ENCODE results near the gene OR10K2. TPM values are rescaled to one million over a fixed set of nuclear protein-coding genes. Genes with fewer than 3 reads are reported as not detected.
"Not testable (repeated sequence)": the region's sequence is repeated elsewhere in the genome, so short reads cannot be mapped to it uniquely, and the experiment has no call there.

OR10K2 gene
- total and polyA plus RNA-seq, 2 experiments from 2014 or later: not detected

DNA sequence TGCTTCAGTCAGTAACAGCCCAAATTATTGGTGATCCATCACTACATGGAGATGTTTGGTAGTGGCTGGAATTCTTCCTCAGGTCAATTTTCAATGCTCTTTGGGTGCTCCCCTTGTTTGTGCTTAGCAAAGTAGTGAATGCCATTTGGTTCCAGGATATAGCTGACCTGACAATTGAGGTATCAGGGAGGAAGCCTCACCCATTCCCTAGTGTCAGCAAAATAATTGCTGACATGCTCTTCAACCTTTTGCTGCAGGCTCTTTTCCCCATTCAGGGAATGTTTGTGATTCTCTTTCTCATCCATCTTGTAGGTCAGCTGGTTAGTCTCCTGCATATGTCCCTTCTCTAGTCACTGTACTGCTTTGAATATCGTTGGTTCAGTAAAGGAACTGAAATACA, 28.5 kb upstream of the OR10K2 start:
- TF ChIP-seq, protein P1, sequence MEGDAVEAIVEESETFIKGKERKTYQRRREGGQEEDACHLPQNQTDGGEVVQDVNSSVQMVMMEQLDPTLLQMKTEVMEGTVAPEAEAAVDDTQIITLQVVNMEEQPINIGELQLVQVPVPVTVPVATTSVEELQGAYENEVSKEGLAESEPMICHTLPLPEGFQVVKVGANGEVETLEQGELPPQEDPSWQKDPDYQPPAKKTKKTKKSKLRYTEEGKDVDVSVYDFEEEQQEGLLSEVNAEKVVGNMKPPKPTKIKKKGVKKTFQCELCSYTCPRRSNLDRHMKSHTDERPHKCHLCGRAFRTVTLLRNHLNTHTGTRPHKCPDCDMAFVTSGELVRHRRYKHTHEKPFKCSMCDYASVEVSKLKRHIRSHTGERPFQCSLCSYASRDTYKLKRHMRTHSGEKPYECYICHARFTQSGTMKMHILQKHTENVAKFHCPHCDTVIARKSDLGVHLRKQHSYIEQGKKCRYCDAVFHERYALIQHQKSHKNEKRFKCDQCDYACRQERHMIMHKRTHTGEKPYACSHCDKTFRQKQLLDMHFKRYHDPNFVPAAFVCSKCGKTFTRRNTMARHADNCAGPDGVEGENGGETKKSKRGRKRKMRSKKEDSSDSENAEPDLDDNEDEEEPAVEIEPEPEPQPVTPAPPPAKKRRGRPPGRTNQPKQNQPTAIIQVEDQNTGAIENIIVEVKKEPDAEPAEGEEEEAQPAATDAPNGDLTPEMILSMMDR (IDR thresholded peaks at IDR 0.05; ENCODE audit: low read depth, low read length): no peak
- Histone ChIP-seq H3K9me3 (ENCODE audit: low read depth) (no peaks in the 10 kb centered on the region), H3K27me3 (no peaks in the 10 kb centered on the region), H3K4me3 (no peak overlapping the region), H3K4me1 (ENCODE audit: low read depth) (no peaks in the 10 kb centered on the region), H3K36me3 (no peaks in the 10 kb centered on the region), H3K27ac (no peak overlapping the region)
- no peak for DNase-seq (ENCODE audit: low read depth in 1 of 2, low spot score in 1 of 2)

DNA sequence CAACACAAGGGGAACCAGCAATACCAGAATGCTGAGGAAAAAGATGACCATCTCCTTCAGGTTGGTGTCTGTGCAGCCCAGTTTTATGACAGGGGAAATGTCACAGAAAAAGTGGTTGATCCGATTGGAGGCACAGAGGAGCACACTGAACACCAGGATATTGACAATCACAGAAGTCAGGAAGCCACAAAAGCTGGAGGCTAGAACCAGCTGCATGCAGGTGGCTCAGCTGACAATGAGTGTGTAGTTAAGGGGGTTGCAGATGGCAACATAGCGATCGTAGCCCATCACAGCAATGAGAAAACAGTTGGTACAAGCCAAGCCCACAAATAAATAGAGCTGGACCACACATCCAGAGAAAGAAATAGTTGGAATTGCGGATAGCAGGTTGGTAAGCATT, 19.3 kb upstream of the OR10K2 start:
- Histone ChIP-seq H3K27me3 (no peaks in the 10 kb centered on the region), H3K4me1 (ENCODE audit: low read depth) (no peaks in the 10 kb centered on the region), H3K4me3 (no peak overlapping the region), H3K36me3 (no peaks in the 10 kb centered on the region), H3K9me3 (ENCODE audit: low read depth) (no peaks in the 10 kb centered on the region), H3K27ac (no peak overlapping the region)
- TF ChIP-seq, protein P1 (IDR thresholded peaks at IDR 0.05; ENCODE audit: low read depth, low read length): no peak
- no peak for DNase-seq (ENCODE audit: low read depth in 1 of 2, low spot score in 1 of 2)

DNA sequence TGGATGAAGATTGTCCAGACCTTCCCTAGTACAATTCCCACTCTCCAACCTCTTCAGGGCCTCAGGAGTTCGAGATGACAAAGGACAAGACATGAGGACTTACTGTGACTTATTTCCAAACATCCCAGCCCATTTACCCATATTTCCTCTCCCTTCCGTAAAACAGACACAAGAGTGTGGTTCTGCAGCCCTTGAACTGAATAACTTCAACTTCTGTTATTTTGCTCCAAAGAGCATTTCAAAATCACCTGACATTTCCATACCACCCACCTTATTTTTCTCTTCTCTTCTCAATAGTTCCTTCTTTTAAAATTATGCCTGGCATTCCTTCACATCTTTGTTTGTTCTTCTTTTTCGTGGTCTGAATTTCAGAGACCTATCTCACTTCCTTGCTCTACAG, 8.7 kb upstream of the OR10K2 start:
- H3K27me3 ChIP-seq: no peaks in the 10 kb centered on the region
- no peaks in the 10 kb centered on the region for H3K4me1 ChIP-seq (ENCODE audit: low read depth)
- H3K36me3 ChIP-seq: no peaks in the 10 kb centered on the region
- no peak overlapping the region for H3K4me3 ChIP-seq
- DNase-seq (ENCODE audit: low read depth in 1 of 2, low spot score in 1 of 2): no peak
- no peak overlapping the region for H3K27ac ChIP-seq
- no peaks in the 10 kb centered on the region for H3K9me3 ChIP-seq (ENCODE audit: low read depth)
- TF ChIP-seq, protein P1 (IDR thresholded peaks at IDR 0.05; ENCODE audit: low read depth, low read length): no peak

DNA sequence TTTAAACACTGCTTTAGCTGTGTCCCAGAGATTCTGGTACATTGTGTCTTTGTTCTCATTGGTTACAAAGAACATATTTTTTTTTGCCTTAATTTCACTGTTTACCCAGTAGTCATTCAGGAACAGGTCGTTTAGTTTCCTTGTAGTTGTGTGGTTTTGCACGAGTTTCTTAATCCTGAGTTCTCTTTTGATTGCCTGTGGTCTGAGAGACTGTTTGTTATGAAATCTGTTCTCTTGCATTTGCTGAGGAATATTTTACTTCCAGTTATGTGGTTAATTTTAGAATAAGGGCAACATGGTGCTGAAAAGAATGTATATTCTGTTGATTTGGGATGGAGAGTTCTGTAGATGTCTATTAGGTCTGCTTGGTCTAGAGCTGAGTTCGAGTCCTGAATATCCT, 4.1 kb upstream of the OR10K2 start:
- not testable (repeated sequence) for H3K36me3 ChIP-seq; H3K4me1 ChIP-seq (ENCODE audit: low read depth); DNase-seq (ENCODE audit: low read depth in 1 of 2, low spot score in 1 of 2); H3K27ac ChIP-seq; H3K4me3 ChIP-seq; H3K9me3 ChIP-seq (ENCODE audit: low read depth); H3K27me3 ChIP-seq

DNA sequence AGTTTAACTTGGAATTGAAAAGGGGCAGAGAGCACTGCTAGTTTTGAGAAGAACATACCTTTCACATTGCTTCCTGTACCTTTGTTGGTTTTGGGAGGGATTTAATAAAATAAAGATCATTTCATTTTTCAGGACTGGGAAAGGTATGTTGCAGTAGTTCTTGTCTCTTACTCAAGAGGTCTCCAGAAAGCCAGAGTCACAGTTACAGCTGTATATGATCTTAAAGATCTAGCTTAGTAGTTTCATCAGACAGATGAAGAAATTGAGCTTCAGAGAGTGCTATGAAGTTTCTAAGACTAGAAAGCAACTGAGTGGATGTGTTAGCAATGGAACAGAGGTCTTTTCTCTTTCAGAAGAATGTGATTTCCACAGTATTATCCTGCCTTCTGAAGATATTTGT, 1.0 kb downstream of the OR10K2 start:
- Histone ChIP-seq H3K36me3 (no peaks in the 10 kb centered on the region), H3K9me3 (ENCODE audit: low read depth) (no peaks in the 10 kb centered on the region), H3K27me3 (no peaks in the 10 kb centered on the region), H3K27ac (no peak overlapping the region), H3K4me1 (ENCODE audit: low read depth) (no peaks in the 10 kb centered on the region), H3K4me3 (no peak overlapping the region)
- DNase-seq (ENCODE audit: low read depth in 1 of 2, low spot score in 1 of 2): no peak
- TF ChIP-seq, protein P1 (IDR thresholded peaks at IDR 0.05; ENCODE audit: low read depth, low read length): no peak

DNA sequence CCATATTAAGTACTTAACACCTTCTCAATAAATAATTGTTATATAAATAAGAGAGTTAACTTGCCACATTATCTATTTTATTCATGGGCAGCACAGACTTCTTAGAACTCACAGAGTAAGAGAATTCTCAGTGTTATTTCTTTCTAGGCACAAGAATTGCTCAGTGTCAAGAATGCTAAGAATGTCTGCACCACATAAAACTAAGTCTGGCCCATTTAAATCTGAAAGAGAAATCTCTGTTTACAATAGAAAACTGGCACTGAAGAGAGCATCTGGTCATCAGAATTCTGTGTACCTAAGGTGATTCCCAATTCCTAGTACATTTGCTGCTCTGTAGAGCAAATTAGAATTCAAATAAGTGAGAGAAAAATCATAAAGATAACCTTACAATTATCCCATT, 3.8 kb downstream of the OR10K2 start:
- no peaks in the 10 kb centered on the region for H3K36me3 ChIP-seq
- DNase-seq (ENCODE audit: low read depth in 1 of 2, low spot score in 1 of 2): no peak
- no peak overlapping the region for H3K4me3 ChIP-seq
- H3K27ac ChIP-seq: no peak overlapping the region
- H3K9me3 ChIP-seq (ENCODE audit: low read depth): no peaks in the 10 kb centered on the region
- no peaks in the 10 kb centered on the region for H3K27me3 ChIP-seq
- TF ChIP-seq, protein P1 (IDR thresholded peaks at IDR 0.05; ENCODE audit: low read depth, low read length): no peak
- H3K4me1 ChIP-seq (ENCODE audit: low read depth): no peaks in the 10 kb centered on the region

Measured in cardiac muscle cell (in vitro differentiated cells and primary cell).